Stimulated activated CD8-positive, alpha-beta memory T cell treated with anti-CD3 and anti-CD28 coated beads, Interleukin-4, amount 100 ng/mL, for 4 hours (primary cell): ENCODE data around the gene CFAP97D1.
"Not testable (repeated sequence)": the region's sequence is repeated elsewhere in the genome, so short reads cannot be mapped to it uniquely, and the experiment has no call there.

Experiments
- DNase-seq, 2 donors: peaks; one replicate each; pipeline ENCODE4 v3.0.0-alpha.2; 2020; ENCODE audit warnings: low read depth in 2 of 2, low spot score in 1 of 2

CFAP97D1 gene

DNA sequence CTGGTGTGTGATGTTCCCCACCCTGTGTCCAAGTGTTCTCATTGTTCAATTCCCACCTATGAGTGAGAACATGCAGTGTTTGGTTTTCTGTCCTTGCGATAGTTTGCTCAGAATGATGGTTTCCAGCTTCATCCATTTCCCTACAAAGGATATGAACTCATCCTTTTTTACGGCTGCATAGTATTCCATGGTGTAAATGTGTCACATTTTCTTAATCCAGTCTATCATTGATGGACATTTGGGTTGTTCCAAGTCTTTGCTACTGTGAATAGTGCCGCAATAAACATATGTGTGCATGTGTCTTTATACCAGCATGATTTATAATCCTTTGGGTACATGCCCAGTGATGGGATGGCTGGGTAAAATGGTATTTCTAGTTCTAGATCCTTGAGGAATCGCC, 12.4 kb downstream of the CFAP97D1 start:
- not testable (repeated sequence) for DNase-seq

DNA sequence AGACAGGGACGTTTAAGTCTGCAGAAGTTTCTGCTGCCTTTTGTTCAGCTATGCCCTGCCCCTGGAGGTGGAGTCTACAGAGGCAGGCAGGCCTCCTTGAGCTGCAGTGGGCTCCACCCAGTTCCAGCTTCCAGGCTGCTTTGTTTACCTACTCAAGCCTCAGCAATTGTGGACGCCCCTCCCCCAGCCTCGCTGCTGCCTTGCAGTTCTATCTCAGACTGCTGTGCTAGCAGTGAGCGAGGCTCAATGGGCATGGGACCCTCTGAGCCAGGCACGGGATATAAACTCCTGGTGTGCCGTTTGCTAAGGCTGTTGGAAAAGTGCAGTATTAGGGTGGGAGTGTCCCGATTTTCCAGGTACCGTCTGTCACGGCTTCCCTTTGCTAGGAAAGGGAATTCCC, 17.8 kb downstream of the CFAP97D1 start:
- not testable (repeated sequence) for DNase-seq

DNA sequence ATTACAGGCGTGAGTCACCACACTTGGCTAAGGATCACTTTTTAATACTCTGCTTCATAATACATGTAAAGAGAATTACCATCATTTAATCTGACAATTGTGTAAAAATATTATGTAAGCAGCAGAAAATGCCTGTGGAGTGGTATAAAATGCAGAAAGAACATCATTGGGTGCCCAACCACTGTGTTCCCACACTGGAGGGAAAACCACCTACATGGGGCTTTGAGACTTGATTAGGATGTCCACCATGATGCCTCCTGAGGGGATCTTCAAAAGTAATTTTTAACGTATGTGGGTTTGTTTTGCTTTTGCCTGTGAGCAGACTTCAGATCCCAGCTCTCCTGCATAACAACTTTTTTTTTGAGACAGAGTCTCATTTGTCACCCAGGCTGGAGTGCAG, 18.8 kb downstream of the CFAP97D1 start:
- no peak for DNase-seq

DNA sequence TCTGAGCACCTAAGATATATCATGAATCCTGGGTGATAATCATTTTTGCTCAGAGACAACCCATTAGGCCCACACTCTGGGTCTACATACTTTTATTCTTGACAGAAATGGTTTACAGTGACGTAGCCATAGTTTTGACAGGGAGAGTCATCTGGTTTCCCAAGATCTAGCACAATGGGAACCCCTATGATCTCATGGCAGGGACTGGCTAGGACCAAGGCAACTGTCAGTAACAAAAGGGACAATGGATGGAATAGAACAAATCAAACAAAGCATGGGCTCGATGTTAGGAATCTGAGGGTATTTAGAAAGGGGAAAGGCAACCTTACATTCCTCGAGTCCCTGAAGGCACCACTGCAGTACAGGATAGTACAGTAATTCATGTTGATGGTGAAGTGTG, 20.5 kb downstream of the CFAP97D1 start:
- DNase-seq, result no peak

DNA sequence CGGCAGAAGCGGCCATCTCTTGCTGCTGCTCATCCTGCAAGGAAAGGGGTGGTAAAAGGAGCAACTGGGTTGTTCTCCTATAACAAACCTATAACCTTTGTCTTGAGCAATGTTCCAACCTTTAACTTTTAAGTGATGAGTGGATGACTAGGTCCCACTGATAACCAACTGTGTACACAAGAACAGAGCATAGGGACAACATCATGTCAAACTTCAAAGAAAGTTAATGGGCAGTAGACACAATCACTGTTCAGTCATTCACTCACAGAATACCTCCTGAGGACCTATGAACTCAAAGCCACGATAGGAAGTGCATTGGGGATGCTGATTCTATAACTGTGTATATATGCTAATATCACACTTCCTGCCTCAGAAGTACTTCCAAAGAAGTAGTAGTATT, 21.6 kb downstream of the CFAP97D1 start:
- no peak for DNase-seq

DNA sequence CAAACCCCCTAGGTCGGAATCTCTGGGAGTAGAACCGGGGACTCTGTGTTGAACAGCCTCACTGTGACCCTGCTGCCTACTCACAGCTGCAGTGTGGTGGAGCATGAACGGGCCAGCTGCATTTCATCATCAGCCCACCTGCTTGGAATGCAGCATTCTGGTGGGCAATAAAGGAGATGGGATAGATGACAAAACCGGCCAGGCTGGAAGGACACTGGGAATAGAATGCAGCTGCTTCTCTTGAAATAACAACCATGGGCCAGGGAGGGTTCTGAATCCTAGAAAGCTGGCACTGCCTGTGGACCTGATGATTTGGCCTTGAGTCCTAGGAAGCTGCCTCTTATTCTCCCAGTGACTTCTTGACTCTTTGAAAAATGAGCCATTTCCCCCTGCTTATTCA, 23.5 kb downstream of the CFAP97D1 start:
- no peak for DNase-seq

DNA sequence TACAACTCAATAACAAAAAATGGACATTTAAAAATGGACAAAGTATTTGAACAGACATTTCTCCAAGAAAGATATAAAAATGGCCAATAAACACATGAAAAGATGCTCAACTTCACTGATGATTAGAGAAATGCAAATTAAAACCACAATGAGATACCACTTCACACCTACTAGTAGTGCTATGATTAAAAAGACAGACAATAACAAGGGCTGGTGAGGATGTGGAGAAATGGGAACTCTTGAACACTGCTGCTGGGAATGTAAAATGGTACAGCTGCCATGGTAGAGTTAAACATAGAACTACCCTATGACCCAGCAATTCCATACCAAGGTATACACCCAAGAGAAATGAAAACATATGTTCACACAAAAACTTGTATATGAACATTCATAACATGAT, 24.9 kb downstream of the CFAP97D1 start:
- DNase-seq, result no peak

DNA sequence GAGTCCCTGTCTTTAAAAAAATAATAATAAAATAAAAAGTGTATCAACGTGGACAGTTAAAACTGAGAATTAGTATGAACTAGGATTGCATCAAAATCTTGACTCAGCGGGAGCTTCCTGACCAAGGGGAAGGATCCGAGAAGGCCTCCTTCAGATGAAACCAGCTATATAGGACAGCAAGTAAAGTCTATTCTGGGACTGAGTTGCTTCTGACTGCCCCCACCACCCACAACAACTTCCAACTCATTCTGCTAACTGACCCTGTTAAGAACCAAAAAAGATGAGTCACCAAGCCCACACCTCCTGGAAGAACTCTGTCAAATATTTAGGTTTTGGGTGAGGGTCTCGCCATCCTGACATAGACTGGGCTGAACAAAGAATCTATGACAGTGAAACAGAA, 27.8 kb downstream of the CFAP97D1 start:
- no peak for DNase-seq

DNA sequence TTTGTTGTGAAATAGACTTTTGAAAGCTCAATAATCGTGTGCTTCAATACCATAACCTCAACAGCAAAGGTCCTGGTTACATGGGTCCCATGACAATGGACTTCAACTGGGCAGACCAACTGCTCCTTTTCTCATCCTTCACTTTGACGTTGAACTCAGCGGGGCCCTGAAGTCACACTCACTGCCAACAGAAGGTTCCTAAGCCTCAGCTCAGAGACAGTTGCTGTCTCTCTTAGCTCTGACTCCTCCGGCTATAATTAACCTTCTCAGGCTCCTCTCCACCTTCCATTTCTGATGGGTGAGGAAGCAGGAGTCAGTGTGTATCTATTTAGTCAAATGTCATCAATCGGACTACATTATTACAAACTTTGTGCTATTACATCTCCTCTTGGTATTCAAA, 28.9 kb downstream of the CFAP97D1 start:
- DNase-seq, result no peak

DNA sequence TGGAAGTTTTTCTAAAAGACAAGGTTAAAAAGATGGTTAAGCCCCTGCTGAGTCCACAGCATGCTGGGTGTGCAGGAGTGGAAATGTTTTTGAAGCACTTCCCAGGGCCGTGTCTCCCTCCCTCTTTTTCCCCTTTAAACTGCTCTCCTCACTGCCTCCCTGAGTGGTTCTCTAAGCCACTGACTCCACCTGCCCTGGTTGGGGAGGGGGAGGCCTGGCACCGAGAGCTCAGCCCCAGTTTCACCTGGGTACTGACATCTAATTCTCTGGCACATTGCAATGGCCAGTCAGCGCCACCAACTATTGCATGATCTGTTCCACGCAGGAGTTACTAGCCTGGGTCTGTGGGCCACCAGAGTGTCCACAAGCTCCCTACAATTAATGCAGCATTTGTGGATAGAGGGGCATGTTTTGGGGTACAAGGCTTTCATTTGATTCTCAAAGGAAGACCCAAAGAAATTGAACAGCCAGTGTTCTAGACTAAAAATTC, 30.0 kb downstream of the CFAP97D1 start:
- DNase-seq, result no peak

DNA sequence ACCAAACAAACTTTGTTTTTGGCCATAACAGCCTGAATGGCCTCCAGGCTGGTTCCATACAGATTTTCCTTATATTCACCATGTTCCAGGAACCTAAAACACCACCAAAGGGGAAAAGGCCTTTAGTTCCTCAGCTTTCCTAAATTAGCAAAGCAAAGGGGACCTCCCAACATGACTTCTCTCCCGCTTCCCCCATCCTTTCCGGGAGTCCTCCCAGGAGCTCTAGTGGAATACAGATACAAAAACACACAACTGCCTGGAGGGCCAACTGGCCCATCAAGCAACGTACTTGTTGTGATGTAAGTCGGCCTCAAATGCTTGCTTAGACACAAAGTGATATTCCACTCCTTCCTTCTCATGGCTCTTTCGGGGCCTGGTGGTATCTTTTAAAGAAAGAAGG, 30.6 kb downstream of the CFAP97D1 start:
- DNase-seq, result no peak

DNA sequence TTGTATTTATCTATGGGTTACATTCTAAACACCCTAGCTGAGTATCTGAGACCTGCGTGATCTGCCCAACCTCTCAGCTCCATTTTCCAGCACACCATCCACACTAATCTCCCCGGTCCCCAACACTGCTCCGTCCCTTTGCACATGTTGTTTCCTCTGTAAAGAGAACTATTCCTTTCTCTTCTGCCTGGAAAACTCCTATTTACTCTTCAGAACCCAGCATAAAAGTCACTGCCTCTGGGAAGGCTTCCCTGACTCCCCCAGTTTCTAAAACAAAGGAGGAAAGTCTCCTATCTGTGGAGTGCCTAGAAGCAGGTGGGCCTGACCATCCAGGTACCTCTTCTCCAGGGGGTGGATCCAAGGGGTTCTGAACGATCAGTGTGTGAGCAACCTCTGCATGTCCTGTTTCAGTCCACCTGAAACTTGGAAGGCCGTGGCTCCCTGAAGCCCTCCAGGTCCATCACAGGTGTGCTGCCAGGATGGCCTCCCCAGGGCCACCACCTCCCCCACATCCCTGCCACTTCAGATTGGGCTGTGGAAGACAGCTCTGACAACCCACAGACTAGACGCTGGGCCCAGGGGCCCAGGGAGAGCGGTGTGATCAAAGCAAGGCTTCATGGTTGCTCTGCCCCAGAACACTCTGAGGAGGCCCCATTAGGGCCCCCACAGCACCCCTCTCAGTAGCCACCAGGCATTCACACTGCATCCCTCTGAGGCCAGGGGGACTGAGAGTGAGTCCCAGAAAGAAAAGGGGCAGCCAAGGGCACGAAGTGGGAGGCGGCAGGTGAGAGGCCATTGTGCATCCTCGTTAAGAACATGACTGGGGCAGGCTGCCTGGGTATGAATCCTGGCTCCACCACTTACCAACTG, 32.4 kb downstream of the CFAP97D1 start:
- DNase-seq, result no peak

DNA sequence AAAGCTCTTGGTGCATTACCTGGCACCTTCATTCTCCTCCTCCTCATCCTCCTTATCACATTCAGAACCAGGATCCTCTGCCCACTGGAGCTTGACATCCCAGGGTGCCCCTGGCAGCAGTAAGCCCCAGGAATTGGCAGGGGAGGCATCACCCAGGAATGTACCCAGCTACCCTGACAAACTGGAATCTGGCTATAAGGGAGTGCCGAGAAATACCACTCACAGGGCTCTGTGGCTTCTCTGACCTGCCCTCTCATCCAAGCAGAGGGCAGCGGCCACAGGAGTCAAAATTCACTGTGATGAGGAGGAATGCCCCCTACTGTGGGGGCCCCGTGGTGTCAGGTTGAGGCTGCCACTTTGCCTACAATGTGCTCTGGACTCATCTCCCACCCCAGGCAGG, 33.2 kb downstream of the CFAP97D1 start:
- no peak for DNase-seq

DNA sequence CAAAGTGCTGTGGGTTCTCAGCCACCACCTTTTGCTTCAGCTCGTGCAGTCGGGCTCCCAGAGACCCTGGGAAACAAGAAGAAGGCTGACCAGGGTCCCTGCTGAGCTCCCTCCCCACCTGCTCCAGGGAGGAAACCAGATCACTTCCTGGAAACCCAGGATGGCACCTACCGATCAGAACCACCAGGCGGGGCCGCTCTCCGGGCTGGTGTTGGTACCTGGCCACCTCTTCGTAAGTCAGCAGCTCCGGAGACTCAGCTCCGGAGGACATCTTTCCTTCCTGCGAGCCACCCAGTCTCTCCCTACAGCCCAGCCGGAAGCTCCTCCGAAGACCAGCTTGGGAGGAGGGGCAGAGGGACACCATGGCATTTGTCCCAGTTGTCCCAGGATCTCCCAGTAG, 33.8 kb downstream of the CFAP97D1 start:
- DNase-seq, result no peak

DNA sequence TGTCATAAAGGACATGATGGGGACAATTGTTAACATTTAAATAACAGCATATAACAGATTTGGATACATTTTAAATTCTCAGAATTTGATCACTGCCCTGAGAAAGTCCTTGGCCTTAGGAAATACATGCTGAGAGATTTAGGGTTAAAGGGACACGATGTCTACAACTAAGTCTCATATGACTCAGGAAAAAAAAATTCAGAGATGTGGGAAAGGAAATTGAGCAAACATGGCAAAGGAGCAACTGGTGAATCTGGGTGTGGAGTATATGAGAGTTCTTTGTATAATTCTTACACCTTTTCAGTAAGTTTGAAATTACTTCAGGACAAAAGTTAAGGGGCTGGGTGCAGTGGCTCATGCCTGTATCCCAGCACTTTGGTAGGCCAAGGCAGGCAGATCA, 34.5 kb downstream of the CFAP97D1 start:
- DNase-seq, result no peak

DNA sequence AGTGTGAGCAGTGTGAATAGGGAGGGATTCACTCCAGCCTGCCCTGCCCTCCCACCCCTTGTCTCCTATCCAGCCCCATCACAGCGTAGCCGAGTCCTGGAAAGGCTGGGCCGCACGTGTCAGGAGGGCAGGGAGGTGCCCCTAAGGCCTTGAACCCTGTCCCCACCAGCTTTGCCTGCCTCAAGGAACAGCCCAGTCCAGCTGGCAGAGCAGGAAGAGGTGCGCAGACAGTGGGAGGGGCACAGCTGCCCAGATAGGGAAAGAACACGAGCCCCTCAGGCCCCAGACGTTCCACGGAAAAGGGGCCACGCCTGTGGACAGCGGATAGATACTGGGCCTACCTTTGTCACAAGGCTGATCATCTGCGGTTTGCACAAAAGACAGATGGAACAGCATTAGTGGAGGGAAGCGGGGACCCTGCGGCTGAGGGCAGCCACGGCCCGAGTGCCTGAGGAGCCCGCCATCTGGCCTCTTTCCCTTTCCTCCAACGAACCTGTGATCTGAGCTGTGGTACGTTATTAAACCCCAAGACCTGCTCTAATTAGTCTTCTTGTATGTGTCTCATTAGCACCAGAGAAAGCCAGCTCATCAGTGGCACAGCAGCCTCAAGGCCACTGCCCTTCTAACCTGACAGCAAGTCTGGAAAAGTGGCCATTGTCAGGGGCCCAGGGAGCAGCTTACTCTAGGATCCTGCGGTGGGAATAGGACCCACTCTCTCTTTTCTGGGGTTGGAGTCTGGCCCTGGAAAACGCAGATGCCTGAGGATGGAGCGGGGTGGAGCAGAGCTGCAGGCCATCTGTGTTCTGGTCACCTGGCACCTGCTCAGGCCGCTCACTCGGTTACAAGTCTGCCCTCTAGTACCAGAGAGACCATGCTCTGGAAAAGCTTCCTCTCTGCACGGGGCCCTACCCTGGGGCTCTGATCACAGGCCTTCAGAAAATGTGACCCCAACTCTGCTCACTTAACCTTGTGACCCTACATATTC, 36.4 kb downstream of the CFAP97D1 start:
- no peak for DNase-seq

DNA sequence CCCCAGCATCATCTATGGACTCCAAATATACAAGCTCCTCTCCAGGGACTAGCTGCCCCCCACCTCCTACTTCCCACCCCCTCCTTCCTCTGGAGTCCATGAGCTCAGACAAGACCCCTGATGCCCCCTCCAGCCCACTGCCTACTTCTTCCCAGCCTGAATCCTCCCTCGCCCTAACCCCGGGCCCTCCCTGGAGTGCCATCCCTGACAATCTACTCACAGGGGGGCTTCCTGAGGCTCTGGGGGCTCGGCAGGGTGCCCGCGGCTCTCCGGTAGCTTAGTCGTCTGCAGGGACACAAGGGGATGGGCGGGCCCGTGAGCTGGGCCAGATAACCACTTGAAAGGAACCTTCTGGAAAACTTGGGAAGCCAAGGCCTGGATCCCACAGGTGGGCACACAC, 37.6 kb downstream of the CFAP97D1 start:
- no peak for DNase-seq

DNA sequence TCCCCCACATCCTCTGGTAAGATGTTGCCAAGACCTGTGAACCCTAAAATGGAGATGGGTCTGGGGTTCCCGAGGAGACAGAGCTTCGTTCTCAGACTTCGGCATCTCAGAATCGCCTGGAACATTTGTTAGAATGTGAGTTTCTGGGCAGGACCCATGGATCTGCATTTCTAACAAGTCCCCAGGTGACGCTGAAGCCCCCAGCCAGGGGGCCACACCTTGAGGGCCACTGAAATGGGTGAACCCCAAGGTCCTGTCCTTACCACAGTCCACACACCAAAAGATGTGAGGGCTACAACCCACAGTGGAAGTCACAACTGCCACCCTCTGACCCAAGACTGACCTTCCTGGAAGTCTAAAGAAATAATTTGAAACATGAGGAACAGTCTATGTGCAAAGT, 38.7 kb downstream of the CFAP97D1 start:
- DNase-seq, result no peak

DNA sequence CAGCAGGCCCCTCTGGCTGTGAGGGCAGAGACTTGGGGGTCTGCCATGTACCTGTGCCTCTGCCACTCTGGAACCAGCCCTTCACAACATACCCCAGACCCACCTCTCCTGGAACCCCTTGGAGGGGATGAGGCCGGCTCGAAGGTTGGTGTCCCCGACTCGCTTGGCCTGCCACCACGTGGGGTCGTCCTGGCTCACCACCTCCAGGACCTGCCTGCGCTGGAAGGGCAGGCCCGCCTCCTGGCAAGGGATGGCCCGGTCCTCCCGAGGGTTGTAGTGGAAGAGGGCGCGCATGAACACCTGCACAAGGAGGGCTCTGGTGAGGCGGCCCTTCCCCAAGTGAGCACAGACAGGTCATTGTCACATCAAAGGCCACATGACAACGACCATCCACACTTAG, 40.5 kb downstream of the CFAP97D1 start:
- DNase-seq, result no peak

DNA sequence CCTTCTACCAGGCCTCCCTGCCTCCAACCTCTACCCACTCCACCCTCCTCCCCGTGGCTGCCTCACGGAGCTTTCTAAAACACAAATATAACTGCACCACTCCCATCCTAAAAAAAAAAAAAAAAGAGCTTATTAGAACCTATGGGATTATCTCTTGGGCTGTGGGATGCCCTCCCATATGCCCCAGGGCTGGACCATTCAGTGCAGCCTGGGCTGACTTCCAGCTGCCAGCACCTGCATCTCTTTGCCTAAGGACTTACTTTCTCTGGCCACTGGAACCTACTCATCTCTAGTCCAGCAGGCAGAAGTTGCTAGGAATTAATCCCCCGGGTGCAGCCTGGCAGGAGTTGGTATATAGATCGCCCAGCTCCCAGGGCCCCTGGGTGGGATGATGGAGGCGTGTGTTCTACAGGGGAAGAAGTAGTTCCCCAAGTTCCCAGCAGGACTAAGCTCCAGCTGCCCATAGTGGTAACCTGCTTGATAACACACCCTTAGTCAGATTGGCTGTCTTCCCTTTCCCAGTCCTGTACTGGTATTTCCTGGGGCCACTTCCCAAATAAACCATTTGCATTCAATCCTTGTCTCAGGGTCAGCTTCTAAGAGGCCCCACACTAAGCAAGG, 42.4 kb downstream of the CFAP97D1 start:
- no peak for DNase-seq

DNA sequence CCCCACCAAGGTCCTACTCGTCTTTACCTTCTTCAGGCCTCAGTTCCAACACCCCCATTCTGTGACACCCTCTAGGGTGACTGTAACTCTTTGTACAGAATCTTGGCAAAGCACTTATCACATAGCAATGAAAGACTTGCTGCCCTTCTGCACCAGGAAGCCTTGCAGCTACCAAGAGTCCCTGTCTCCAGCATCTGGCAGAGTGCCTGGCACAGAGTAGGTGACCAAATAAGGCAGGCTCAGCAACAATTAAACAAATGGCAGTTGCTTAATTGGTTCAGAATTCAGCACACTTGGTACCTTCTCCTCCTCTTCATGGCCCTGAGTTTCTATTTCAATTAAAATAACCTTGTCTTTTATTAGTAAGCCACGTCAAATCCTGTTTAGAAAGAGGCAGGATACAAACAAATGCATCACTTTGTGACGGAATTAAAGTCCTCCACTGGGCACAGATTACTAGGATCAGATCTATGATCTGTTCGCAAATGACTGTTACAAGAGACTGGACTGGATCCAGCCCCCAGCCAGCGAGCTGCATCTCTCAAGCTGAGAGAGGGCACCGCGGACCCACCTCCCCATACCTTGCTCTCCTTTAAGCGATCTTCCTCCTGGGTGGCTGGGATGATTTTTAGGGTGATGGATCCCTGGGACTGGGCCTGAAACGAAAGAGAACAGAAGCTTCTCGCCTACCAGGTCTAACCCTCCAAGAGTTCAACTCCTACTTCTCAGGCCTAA, 43.3 kb downstream of the CFAP97D1 start:
- no peak for DNase-seq
